ENCODE data around the gene C1orf53. TPM values are rescaled to one million over a fixed set of nuclear protein-coding genes. Genes with fewer than 3 reads are reported as not detected.
A peak's percentile ranks its signal among the peaks of the same experiment; 100 is the strongest.
"Not testable (repeated sequence)": the region's sequence is repeated elsewhere in the genome, so short reads cannot be mapped to it uniquely, and the experiment has no call there.

The C1orf53 gene
- total RNA-seq (not detected in 2 replicates), polyA plus RNA-seq (0.24 and 0.35 TPM in 2 replicates), polyA minus RNA-seq (0.71 TPM in 1 of 2 replicates, not detected in the other)
- not detected for total RNA-seq (2013)

- H3K36me3 ChIP-seq (replicated peaks in 1 of 2; ENCODE audit: control extremely low read depth in 1 of 2, control insufficient read depth in 1 of 2, extremely low read depth in 1 of 2, insufficient read depth in 2 of 2, low read length in 1 of 2) = no peaks in the 10 kb centered on the region
- TF ChIP-seq EZH2 (IDR thresholded peaks at IDR 0.05; ENCODE audit: borderline replicate concordance, insufficient read depth, low read depth, low read length, poor library complexity, severe bottlenecking) (no peak), CTCF (IDR thresholded peaks at IDR 0.05) (no peak)
- H3K4me1 ChIP-seq (ENCODE audit: control insufficient read depth in 2 of 2, insufficient read depth in 2 of 2, low read length in 2 of 2) = peaks cover 13 to 17% of the 10 kb centered on the region in 2 donors
- peak within 1 kb of the TSS; percentile 90 for H3K27ac Mint-ChIP-seq
- no peaks in the 10 kb centered on the region for H3K9me3 Mint-ChIP-seq (ENCODE audit: insufficient read depth)
- ATAC-seq (ENCODE audit: low read depth) = peak; percentile 93
- H3K9ac ChIP-seq (ENCODE audit: low read length) = peak within 1 kb of the TSS; percentile 82
- peak within 1 kb of the TSS; percentile 39 to 61 for H3K27ac ChIP-seq (ENCODE audit: low read length in 2 of 2)
- no peaks in the 10 kb centered on the region for H3K79me2 ChIP-seq (ENCODE audit: control insufficient read depth, insufficient read depth, low read length)
- peak within 1 kb of the TSS; percentile 59 to 84 (median 77) for H3K4me3 ChIP-seq (ENCODE audit: control extremely low read depth in 1 of 5, extremely low read depth in 1 of 5, insufficient read depth in 1 of 5, low read depth in 2 of 5, low read length in 4 of 5)
- peak within 1 kb of the TSS; percentile 98 for H2AFZ ChIP-seq (ENCODE audit: insufficient read depth, low read depth, low read length, poor library complexity, severe bottlenecking)
- peak within 1 kb of the TSS; percentile 98 for H3K4me3 Mint-ChIP-seq
- WGBS (ENCODE audit: insufficient coverage) = under 1% methylated on average over 90 of the region's 90 CpGs
- ChIA-PET CTCF (interaction anchor here (0.6 to 2.9 kb wide), 9 partner anchors 8 to 288 kb away, joined by 3 to 15 read pairs (median 6); no protein-coding TSS in a partner anchor), POLR2A (interaction anchor here (0.6 to 1.6 kb wide), 2 partner anchors 12 to 14 kb away, joined by 7 to 10 read pairs; partner anchors contain the start of gene LHX9)
- peaks cover 52% of the 10 kb centered on the region for H3K27me3 Mint-ChIP-seq
- peak within 1 kb of the TSS; percentile 86 for H3K4me2 ChIP-seq (replicated peaks; ENCODE audit: low read depth, low read length, poor library complexity, severe bottlenecking)
- H3K4me1 Mint-ChIP-seq = peaks cover 17% of the 10 kb centered on the region
- intact Hi-C loops (cut with micrococcal nuclease) = loop anchor here (2.0 to 10.0 kb wide), 3 partner anchors 126 to 758 kb away; partner anchors contain the start of genes ASPM and NEK7
- H4K20me1 ChIP-seq (ENCODE audit: control insufficient read depth, insufficient read depth, low read length, poor library complexity, severe bottlenecking) = no peaks in the 10 kb centered on the region
- peaks cover 1 to 43% (median 34%) of the 10 kb centered on the region in 4 experiments for H3K27me3 ChIP-seq (replicated peaks in 1 of 4; ENCODE audit: control extremely low read depth in 1 of 4, control insufficient read depth in 3 of 4, insufficient read depth in 4 of 4, low read length in 3 of 4)
- no peaks in the 10 kb centered on the region for H3K9me3 ChIP-seq (ENCODE audit: control extremely low read depth in 1 of 3, control insufficient read depth in 2 of 3, insufficient read depth in 1 of 3, low read length in 2 of 3)
- DNase-seq = peak; percentile 88
Measured at GRCh38 chr1:197902454-197903195, at the start of gene C1orf53. C1orf53 (plus strand) TSS chr1:197902630; CDS start chr1:197902650, 20 bp downstream.

GRCh38 chr1:197855751-197856150, 46.7 kb upstream of the C1orf53 start:
- H2AFZ ChIP-seq (ENCODE audit: insufficient read depth, low read depth, low read length, poor library complexity, severe bottlenecking); H3K4me2 ChIP-seq (replicated peaks; ENCODE audit: low read depth, low read length, poor library complexity, severe bottlenecking); H3K27me3 ChIP-seq (replicated peaks in 1 of 4; ENCODE audit: control extremely low read depth in 1 of 4, control insufficient read depth in 3 of 4, insufficient read depth in 4 of 4, low read length in 3 of 4); DNase-seq; intact Hi-C loops (cut with micrococcal nuclease); H3K27ac ChIP-seq (ENCODE audit: low read length in 2 of 2); H3K4me3 Mint-ChIP-seq; H3K4me1 ChIP-seq (ENCODE audit: control insufficient read depth in 2 of 2, insufficient read depth in 2 of 2, low read length in 2 of 2); POLR2A ChIA-PET; H3K36me3 ChIP-seq (replicated peaks in 1 of 2; ENCODE audit: control extremely low read depth in 1 of 2, control insufficient read depth in 1 of 2, extremely low read depth in 1 of 2, insufficient read depth in 2 of 2, low read length in 1 of 2); H3K9me3 ChIP-seq (ENCODE audit: control extremely low read depth in 1 of 3, control insufficient read depth in 2 of 3, insufficient read depth in 1 of 3, low read length in 2 of 3); ATAC-seq (ENCODE audit: low read depth); H3K27ac Mint-ChIP-seq; H3K9me3 Mint-ChIP-seq (ENCODE audit: insufficient read depth); H3K9ac ChIP-seq (ENCODE audit: low read length); H3K4me1 Mint-ChIP-seq; H3K4me3 ChIP-seq (ENCODE audit: control extremely low read depth in 1 of 5, extremely low read depth in 1 of 5, insufficient read depth in 1 of 5, low read depth in 2 of 5, low read length in 4 of 5); H4K20me1 ChIP-seq (ENCODE audit: control insufficient read depth, insufficient read depth, low read length, poor library complexity, severe bottlenecking); H3K79me2 ChIP-seq (ENCODE audit: control insufficient read depth, insufficient read depth, low read length): not testable (repeated sequence)
- H3K27me3 Mint-ChIP-seq = peaks cover 12% of the 10 kb centered on the region
- CTCF ChIA-PET = interaction anchor here (0.7 to 0.9 kb wide), 2 partner anchors 9 to 47 kb away, joined by 3 to 4 read pairs; partner anchors contain the start of gene C1orf53
- no CpG with 5 or more reads among the region's 2 CpGs for WGBS (ENCODE audit: insufficient coverage)

All from B cell (primary cell).